PC-3 (cell line): ENCODE data around the gene GTPBP2.

Experiments used
- EZH2 ChIP-seq: fragments of 300-600 bp; sonication (generic); IDR thresholded peaks from one replicate; pipeline ENCODE4 v1.6.1; 2017; ENCODE audit warnings: antibody characterized with exemption, mild to moderate bottlenecking, low read length; ENCODE audit not compliant: unreplicated experiment
- EZH2phosphoT487 ChIP-seq: fragments of 300-600 bp; sonication (generic); IDR thresholded peaks from 2 replicates; pipeline ENCODE4 v1.6.1; 2018; ENCODE audit warnings: mild to moderate bottlenecking, antibody characterized with exemption, low read length, borderline replicate concordance
- TF ChIP-seq, protein P1 (sequence below): fragments of 300-600 bp; sonication (generic); conservative IDR thresholded peaks from 2 replicates; pipeline ENCODE4 v1.5.1; 2017; ENCODE audit warnings: antibody characterized with exemption, low read depth, mild to moderate bottlenecking, low read length

DNA sequence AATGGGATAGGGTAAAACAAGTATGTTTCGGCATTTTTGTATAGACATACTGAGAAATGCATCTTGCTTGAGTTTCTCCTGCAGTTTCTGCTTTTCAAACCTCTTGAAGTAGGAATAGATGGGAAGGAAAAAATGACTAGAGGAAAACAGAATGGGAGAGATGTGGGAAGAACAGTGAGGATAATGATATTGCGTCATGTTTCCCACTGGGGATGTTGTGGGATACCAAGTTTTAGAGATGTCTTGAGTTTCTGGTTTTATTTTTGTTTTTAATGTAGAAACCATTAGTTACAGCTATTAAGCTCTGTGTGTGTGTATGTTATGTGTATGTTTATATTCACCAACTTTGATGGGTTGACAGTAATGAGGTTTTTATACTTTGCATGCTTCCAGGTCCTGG, 28.5 kb downstream of the GTPBP2 start:
- TF ChIP-seq, protein P1, sequence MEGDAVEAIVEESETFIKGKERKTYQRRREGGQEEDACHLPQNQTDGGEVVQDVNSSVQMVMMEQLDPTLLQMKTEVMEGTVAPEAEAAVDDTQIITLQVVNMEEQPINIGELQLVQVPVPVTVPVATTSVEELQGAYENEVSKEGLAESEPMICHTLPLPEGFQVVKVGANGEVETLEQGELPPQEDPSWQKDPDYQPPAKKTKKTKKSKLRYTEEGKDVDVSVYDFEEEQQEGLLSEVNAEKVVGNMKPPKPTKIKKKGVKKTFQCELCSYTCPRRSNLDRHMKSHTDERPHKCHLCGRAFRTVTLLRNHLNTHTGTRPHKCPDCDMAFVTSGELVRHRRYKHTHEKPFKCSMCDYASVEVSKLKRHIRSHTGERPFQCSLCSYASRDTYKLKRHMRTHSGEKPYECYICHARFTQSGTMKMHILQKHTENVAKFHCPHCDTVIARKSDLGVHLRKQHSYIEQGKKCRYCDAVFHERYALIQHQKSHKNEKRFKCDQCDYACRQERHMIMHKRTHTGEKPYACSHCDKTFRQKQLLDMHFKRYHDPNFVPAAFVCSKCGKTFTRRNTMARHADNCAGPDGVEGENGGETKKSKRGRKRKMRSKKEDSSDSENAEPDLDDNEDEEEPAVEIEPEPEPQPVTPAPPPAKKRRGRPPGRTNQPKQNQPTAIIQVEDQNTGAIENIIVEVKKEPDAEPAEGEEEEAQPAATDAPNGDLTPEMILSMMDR: no peak
- no peak for TF ChIP-seq EZH2phosphoT487
- TF ChIP-seq EZH2: no peak
